Heart left ventricle (tissue), 13 donors: ENCODE measurements around the gene MANEAL.

Experiments used
- CTCF ChIP-seq, 12 donors: fragments of 200-600 bp; sonication (generic) in 4 of 12; IDR thresholded peaks; one replicate each; pipeline versions ENCODE4 v1.5.0 to v1.8.0; 2018 to 2022; ENCODE audit warnings: antibody characterized with exemption in 12 of 12, mild to moderate bottlenecking in 5 of 12
- POLR2A ChIP-seq, 2 donors: fragments of 450-650 bp; IDR thresholded peaks; one replicate each; pipeline ENCODE4 v1.6.1; 2017; ENCODE audit warnings: antibody characterized with exemption in 2 of 2, mild to moderate bottlenecking in 2 of 2, moderate library complexity in 2 of 2
- donor health status: ischemic (EF 13 %, LVEDD 7.1; RV severe dilation, severe dysfunction).
- donor health status: DM: no; HTN: yes; CAD: no.
- donor health status: DM: no; HTN: no; CAD: no.
- donor health status: ischemic (EF 25% LVEDD 6.9; RV normal size, moderate dysfunction).
- donor health status: ischemic (EF 25% LVEDD 5.7; RV mildly dilated, moderate dysfunction).
- donor health status: ischemic (EF 35%, LVEDD 5.7; RV mildly dilated, moderate dysfunction).
- donor health status: nonischemic (EF 11% LVEDD 7.7; RV severe dilation, severe dysfunction).
- donor health status: DM: yes; HTN: yes; CAD: no.
- donor health status: PGD.
- donor health status: ischemic (EF 29% LVEDD 5.4; RV normal size, mild dysfunction).
- donor health status: nonischemic (EF 23%, LVEDD 6.1; RV moderate dilation, normal function).

- TF ChIP-seq CTCF (IDR thresholded peaks at IDR 0.05) (no peak), POLR2A (IDR thresholded peaks at IDR 0.05) (no peak)
These were observed 15.0 kb downstream of the MANEAL start for GRCh38 chr1:37808369-37809319.
